OCI-LY3 (cell line): Measurements from ENCODE around the gene RNF217.

Experiments
- EZH2phosphoT487 ChIP-seq: fragments of 200-600 bp; shearing (Covaris generic); IDR thresholded peaks from 2 replicates; pipeline ENCODE4 v1.6.1; 2018; ENCODE audit warnings: antibody characterized with exemption, mixed run types, low read depth
- TF ChIP-seq, protein P1 (sequence below): fragments of 200-600, 300-600 bp; sonication (generic); IDR thresholded peaks from 2 replicates; pipeline ENCODE4 v1.5.1; 2014; ENCODE audit warnings: antibody characterized with exemption, low read length, low read depth

DNA sequence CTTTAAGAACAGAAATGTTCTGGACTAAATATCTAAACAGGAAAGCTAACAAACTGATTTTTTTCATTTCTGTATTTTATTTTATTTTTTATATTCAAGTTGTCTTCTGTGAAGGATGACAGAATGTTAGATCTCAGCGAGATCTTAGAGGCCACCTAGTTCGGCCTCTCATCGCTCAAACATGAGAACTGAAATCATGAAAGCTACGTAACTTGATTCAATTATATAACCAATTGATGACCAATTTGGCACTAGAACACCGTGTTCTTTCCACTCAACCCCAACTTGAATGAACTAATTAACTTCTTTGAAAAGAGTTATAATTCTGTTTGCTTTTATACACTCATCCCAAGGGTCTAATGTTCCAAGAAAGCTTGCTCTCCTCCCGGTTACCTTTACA lies 24.6 kb upstream of the RNF217 start:
- TF ChIP-seq, protein P1, sequence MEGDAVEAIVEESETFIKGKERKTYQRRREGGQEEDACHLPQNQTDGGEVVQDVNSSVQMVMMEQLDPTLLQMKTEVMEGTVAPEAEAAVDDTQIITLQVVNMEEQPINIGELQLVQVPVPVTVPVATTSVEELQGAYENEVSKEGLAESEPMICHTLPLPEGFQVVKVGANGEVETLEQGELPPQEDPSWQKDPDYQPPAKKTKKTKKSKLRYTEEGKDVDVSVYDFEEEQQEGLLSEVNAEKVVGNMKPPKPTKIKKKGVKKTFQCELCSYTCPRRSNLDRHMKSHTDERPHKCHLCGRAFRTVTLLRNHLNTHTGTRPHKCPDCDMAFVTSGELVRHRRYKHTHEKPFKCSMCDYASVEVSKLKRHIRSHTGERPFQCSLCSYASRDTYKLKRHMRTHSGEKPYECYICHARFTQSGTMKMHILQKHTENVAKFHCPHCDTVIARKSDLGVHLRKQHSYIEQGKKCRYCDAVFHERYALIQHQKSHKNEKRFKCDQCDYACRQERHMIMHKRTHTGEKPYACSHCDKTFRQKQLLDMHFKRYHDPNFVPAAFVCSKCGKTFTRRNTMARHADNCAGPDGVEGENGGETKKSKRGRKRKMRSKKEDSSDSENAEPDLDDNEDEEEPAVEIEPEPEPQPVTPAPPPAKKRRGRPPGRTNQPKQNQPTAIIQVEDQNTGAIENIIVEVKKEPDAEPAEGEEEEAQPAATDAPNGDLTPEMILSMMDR, result no peak
- no peak for TF ChIP-seq EZH2phosphoT487
